ENCODE results near the gene NBEA.
"Not testable (repeated sequence)": the region's sequence is repeated elsewhere in the genome, so short reads cannot be mapped to it uniquely, and the experiment has no call there.

The NBEA gene

GRCh38 chr13:34941835-34942731 is at the start of gene NBEA:
NBEA (plus strand) TSS chr13:34942270; CDS start chr13:34942821, 551 bp downstream.
- DNase-seq = peak; percentile 76

- DNase-seq = no peak
These were observed 47.3 kb upstream of the NBEA start for GRCh38 chr13:34894756-34895155.

GRCh38 chr13:34897220-34897619 is 44.9 kb upstream of the NBEA start:
- DNase-seq = no peak

GRCh38 chr13:34899888-34900287 is 42.2 kb upstream of the NBEA start:
- no peak for DNase-seq

- no peak for DNase-seq
These were observed 41.8 kb upstream of the NBEA start for GRCh38 chr13:34900288-34900739.

GRCh38 chr13:34901572-34901971 is 40.5 kb upstream of the NBEA start:
- no peak for DNase-seq

GRCh38 chr13:34911159-34911558 is 30.9 kb upstream of the NBEA start:
- no peak for DNase-seq

- no peak for DNase-seq
These were observed 29.0 kb upstream of the NBEA start for GRCh38 chr13:34913040-34913439.

GRCh38 chr13:34914416-34914815 is 27.7 kb upstream of the NBEA start:
- DNase-seq = no peak

GRCh38 chr13:34926508-34926907 is 15.6 kb upstream of the NBEA start:
- no peak for DNase-seq

GRCh38 chr13:34928676-34929075 is 13.4 kb upstream of the NBEA start:
- not testable (repeated sequence) for DNase-seq

- DNase-seq = no peak
These were observed 10.5 kb upstream of the NBEA start for GRCh38 chr13:34931572-34931971.

GRCh38 chr13:34933349-34933748 is 8.7 kb upstream of the NBEA start:
- DNase-seq = no peak

GRCh38 chr13:34933786-34934185 is 8.3 kb upstream of the NBEA start:
- no peak for DNase-seq

- DNase-seq = no peak
These were observed 6.2 kb upstream of the NBEA start for GRCh38 chr13:34935841-34936240.

- DNase-seq = no peak
These were observed 2.3 kb upstream of the NBEA start for GRCh38 chr13:34939771-34940170.

GRCh38 chr13:34941436-34941834 is 635 bp upstream of the NBEA start:
- DNase-seq = no peak

GRCh38 chr13:34942732-34943435 is 814 bp downstream of the NBEA start:
- peak; percentile 19 for DNase-seq

- DNase-seq = no peak
These were observed 1.6 kb downstream of the NBEA start for GRCh38 chr13:34943436-34944273.

GRCh38 chr13:34944274-34944634 is 2.2 kb downstream of the NBEA start:
- DNase-seq = no peak

- DNase-seq = no peak
These were observed 2.7 kb downstream of the NBEA start for GRCh38 chr13:34944751-34945150.

- DNase-seq = no peak
These were observed 9.5 kb downstream of the NBEA start for GRCh38 chr13:34951528-34951927.

GRCh38 chr13:34959489-34959888 is 17.4 kb downstream of the NBEA start:
- DNase-seq = no peak
